GM21528 (cell line): ENCODE results near the gene MACROD2.

Experiments used
- ATAC-seq: cut with Tn5 transposase; IDR thresholded peaks from one replicate; pipeline ENCODE4 v1.9.1; 2021; ENCODE audit warnings: mild to moderate bottlenecking, moderate library complexity; ENCODE audit not compliant: unreplicated experiment, low FRiP score

Gene MACROD2

DNA sequence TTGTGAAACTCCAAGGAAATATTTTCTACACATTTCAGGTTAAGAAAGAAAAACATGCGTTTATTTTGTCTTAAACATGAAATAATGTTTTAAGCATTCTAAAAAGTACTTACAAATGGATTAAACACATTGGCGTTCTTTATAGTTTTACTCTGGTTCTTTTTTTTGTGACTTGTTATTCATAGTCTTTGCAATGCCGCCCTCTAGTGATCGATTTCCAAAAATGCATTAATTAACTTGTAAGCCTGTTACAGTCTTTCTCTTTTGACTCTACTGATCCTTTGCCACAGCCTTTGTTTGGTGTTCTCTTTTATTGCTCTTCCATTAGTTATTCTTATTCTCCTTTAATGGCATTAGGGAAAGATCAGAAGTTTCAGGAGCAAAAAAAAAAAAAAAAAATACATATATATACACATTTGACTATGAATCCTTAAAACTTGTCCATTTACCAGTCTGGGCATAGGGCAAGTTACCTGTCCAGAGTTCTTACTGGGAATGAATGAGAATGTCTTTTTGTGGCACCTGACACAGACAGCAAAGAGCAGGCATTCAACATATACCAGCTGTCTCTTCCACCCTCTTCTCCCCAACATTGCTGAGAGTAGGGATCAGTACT lies 59.9 kb downstream of the MACROD2 start:
- ATAC-seq = no peak

DNA sequence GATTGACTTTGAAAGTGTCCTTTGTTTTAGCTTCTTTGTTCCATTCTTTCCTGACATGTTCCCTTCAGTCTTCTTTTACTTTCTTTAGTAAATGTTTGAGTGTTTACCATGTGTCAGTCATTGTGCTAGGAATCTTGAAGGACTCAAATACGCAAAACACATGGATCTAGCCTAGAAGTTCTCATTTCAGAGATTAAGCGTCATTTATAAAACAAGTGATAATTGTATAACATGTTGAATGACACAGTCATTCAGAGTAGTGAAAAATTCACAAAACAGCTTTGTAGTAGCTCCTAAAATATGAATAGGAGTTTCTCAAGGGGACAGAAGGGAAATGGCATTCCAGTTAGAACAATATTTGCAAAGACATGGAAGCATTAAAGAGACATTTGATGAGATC lies 66.9 kb downstream of the MACROD2 start:
- ATAC-seq = no peak

DNA sequence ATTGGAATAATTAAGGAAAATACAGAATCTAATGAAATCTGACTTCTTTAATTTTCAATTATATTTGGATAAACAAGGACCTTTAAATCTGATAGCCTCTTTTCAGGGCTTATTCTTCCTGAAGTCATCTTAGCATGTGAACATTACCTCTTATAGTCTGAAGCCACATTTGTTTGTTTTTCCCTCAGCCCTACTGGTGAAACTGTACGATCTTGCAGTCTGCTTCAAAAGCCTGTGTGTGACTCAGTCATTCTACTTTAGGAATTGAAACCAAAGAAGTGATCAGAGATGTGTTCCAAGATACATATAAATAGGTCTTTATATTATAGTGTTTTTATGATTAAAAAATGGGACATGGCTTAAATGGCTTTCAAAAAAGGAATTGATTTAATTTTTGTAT lies 67.5 kb downstream of the MACROD2 start:
- ATAC-seq = no peak

DNA sequence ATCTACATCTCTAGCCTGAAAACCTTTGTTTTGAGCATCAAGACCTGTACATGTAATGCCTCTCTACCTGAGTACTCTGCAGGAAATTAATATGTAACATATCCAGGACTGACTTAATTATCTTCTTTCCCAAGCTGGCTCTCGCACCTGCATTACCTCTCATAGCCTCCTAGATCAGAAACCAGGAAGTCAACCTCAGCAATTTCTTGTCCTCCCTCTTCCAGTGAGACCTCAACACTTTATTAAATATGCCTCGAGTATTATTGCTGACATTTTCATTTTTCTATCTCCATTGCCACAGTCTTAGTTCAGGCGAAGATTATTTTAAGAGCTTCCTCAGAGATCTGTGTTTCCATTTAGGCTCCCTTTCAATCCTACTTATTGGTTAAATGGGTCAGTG lies 69.0 kb downstream of the MACROD2 start:
- ATAC-seq = no peak

DNA sequence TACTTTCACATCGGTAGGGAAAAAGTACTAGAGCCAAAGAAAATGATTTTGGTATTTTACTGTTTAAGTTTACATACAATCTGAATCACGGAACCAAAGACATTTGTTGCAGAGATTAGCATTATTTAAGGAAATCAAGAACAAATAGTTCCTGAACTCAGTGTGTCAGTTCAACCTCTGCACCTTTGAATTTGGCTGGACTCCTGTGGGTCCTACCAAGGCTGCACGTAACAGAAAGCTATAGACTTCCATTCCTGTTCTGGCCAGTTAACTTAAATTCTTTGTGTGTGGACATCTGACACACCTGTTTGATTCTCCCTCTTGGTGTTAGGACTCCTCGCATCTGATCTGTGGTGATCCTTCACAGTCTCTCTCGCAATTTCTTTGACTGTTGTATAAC lies 69.6 kb downstream of the MACROD2 start:
- ATAC-seq = no peak

DNA sequence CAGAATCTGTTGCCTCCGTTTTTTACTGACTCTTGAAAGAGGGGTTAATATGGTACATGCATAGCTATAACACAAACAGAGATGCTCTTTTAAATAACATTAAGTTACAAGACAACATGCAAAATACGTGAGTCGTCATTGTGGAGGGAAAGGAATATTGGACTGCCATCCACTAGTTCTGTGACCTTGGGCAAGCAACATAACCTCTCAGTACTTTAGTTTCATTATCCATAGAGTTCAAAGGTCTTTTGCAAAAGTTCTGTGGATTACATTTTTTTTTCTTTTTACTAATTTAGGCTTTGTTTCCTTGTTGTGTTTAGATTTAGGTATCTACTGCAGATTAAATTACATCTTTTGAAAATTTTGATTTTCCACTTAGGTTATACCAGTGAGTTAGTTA lies 70.5 kb downstream of the MACROD2 start:
- no peak for ATAC-seq

DNA sequence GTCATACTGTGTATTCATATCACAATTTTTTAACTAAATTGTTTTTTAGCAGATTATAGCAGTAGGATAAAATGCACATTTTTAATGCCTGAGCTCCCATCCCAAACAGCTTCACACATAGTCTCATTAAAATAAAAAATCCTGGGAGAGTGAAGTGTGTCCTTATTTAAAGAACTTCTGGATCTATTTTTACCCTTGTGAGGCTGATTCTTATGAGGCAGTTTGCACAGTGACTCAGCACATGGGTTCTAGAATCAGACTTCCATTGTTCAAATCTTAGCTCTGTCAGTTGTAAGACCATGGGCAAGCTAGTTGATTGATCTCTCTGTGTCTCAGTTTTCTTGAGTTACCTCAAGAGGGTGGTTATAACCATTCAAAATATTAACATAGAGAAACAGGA lies 72.3 kb downstream of the MACROD2 start:
- ATAC-seq = no peak

DNA sequence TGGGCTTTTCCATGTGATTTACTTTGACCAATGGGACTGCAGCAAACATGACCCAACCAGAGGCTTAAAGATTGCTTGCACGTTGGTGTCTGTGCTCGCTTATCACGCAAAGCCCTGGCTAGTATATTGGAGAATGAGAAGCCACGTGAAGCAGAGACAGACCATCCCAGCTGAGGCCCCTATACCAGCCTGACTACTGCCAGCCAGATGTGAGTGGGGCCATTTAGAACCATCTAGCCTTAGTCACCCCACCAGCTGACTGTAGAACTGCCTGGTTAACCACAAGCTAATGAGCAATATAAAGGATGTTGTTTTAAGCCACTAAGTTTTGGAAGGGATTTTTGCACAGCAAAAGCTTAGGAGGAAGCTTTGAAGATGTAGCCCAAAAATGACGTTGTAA lies 74.5 kb downstream of the MACROD2 start:
- ATAC-seq = no peak

DNA sequence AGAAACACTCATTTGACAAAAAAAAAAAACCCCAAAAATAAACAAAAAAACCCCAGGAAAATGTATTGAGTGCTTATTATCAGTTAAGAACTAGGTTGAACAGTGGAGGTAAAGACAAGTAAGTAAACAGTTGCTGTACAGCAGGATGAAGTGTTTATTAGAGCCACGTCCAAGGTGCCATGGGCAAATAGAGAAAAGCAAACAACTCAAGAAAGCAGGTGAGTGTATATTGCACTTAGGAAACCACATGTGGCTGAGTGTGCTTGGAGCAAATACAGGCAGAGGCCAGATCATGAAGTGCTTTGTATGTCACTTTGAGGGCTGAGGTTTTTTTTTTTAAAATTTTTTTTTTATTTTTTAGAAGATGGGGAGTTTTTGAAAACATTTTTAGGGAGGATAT lies 98.3 kb downstream of the MACROD2 start:
- ATAC-seq = no peak

DNA sequence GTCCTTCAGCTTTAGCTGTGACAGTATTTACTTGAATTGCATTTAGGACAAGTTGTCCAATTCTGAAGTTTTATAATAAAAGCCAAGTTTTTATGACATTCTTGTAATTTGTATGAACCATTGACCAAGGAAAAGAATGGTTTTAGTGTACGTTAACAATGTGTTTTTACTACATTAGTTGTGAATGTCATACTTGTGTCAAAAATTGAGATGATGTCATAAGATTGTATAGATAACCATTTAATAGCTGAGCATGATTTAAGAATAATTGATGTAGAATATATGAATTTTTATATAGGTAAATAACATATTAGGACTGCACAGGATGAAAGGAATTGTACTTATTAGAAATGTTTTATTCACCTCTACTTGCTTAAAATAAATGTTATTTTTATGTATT lies 102.9 kb downstream of the MACROD2 start:
- ATAC-seq = no peak

DNA sequence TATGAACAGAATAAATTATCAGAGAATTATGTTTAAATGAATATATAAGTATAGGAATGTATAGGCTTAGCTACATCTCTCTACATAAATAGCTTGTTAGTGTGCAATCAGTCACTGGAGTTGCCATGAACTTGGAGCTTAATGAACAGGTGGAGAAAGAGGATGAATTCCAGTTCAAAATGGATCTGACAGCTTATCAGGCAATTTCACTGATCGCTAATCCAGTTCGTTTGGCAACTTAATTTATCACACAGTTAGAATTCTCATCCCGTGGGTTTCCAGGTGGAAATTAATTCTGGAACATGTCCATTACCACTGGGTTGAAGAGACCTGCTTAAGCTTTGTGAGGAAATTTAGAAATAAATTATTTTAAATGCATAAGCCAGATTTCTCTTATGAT lies 118.1 kb downstream of the MACROD2 start:
- no peak for ATAC-seq

DNA sequence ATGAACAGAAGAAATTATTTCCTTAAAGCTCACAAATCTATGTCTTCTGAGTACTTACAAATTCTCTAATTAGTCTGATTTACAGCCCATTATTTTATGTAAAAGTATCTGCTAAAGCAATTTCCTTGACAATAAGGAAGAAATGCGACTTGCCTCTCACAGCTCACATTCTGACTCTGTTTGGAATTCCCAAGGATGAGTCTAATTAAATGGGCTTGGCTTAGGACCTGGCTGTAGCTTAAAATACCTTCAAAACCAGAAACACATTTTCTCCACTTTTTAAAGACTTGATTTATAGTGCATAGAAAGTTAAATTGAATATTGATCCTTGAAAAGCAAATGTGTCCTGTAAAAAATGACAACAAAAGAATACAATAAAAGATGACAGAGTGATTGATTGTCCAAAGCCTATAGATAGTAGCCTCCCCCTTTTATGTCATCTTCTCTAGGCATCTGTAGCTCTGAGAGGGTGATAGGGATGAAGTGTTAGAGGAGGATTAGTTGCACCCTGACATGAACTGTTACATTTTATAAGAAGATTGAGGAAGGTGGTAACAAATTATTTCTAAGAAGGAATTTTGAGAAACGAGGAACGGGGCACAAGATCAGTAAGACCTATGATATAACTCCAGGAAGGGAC lies 118.9 kb downstream of the MACROD2 start:
- no peak for ATAC-seq

DNA sequence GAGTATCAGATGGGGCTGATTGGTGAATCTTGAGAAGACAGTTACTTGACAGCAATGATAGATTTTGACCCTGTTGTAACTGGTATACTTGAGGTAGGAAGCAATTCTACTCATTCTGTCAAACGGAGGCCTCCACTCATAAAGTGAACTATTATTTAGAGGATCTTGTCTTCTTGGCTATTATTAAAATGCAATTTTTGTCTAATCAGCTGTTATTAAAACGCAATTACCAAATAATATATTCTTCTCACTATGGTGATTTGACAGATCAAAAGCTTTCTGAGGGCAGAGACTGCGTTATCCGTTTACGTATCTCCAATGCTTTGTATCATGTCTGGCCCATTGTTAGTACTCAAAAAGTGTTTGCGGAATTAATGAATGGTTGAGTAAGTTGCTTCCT lies 120.7 kb downstream of the MACROD2 start:
- ATAC-seq = no peak

DNA sequence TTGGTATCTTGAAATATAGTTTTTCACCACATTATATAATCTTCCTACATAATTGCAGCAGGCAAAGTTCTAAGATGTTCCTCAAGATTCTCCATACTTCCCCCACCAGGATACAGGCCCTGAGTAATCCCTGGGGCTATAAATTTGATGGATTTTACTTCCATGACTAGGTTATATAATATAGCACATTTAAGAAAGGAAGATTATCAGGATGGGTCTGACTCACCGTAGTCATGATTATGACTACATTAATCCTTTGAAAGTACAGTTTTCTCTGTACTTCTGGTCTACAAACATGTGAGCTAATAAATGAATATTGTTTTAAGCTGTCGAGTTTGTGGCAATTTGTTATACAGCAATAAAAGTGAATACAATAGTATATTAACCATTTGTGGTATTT lies 122.5 kb downstream of the MACROD2 start:
- ATAC-seq = no peak

DNA sequence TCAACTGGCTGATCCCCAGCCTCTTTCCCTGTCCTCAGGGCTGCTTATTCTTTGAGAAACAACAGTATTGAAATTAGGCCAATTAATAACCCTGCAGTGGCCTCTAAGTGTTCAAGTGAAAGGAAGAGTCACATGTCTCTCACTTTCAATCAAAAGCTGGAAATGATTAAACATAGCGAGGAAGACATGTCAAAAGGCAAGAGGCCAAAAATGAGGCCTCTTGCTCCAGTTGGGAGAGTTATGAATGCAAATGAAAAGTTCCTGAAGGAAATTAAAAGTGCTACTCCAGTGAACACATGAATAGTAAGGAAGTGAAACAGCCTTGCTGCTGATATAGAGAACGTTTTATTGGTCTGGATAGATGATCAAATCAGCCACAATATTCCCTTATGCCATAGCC lies 131.5 kb downstream of the MACROD2 start:
- no peak for ATAC-seq

DNA sequence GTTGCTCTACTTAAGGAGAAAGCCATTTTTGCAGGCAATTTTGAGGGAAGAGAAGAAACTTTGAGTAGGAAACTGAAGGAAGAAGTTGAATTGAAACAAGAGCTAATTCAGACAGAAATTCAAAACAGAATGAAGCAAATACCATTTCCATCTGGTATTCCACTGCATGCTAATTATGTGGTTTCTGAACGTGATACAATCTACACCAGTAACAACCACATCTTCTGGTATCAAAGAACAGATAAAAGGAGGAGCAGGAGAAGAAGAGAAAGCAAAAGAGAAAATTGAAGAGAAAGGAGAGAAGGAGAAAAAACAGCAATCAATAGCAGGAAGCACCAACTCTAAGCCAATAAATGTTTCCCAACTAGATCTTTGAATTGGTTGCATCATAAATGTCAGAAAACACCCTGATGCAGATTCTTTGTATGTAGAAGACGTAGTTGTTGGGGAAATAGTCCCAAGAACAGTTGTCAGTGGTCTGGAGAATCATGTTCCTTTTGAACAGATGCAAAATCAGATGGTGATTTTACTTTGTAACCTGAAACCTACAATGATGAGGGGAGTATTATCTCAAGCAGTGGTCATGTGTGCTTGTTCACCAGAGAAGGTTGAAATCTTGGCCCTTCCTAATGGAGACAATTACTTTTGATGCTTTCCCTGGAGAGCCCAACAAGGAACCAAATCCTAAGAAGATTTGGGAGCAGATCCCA lies 132.4 kb downstream of the MACROD2 start:
- no peak for ATAC-seq

DNA sequence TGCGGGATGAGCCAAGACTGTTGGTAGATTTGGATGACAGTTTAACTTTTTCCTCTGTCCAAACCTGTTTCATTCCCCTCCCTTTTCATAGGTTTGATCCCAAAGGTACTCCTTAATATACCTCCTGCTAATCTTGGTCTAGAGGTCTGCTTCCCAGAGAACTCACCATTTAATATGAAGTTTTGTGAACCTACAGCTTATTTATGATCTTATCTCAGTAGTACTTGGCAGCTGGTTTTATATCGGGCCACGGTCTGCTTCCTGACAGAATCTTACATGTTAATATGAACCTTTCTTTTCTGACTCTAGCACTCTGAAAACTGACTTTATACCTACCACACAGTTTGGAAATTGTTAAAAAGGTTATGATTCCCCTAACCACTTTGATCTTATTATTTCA lies 138.7 kb downstream of the MACROD2 start:
- no peak for ATAC-seq

DNA sequence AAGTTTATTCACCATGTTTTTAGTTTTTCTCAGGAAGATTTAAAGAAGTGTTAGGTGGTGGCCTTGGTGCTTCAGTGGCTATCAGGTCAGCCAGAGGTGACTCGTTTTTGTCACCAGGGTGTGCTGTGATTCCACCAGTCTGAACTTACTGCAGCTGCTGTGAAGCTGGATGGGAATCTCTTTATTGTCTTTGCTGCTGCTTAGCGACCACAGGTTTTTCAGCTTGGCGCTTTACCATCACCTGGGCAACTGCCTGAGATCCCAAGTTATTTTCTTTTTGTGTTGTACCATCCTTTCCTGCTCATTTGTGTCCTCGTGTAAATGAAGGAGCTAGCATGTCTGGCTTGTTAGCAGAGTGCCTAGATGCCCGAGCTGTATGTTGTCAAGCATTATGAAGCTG lies 146.9 kb downstream of the MACROD2 start:
- ATAC-seq = no peak

DNA sequence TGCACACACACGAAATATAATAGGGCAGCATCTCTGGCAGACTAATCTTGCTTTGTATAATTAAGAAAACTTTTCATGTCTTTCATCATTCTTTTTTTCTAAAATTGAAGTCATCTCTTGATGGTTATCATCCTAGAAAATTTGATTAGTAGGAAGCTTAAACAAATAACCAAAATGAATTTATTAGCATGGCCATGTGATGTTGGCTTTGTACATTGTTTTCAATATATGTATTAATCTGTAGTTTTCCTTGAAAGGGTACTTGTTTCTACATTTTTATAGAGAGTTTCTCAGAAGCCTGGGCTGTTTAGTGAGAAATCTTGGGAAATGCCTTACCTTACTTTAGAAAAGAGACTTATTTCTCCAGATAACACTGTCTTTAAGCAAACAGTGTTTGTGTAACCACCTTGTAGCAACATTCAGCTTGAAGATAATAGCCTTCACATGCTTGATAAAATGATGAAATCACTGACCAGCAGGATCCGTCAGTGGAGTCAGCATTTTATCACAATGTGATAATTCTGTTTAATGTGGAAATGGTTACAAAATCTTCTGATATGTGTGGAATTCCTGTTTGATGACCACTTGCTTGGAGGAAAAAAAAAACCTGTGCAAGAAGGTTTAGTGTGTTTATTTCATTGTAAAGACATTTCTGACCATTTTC lies 147.8 kb downstream of the MACROD2 start:
- no peak for ATAC-seq

DNA sequence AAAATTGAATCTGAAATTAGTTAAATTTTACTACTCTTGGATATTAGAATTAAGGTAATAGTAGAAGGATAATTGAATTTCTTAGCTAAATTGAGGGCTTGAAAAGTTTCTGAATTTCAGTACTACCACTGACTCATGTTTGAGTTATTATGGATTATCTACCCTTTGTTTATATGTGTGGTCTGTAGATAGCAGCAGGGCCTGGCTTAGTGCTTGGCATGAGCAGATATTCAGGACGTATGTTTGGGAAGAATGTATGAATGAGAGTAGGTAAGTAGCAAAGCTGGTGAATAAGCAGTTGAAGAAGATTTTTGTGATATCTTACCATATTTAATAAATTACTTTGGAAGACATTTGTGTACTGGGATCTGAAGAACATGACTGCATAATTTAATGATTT lies 152.7 kb downstream of the MACROD2 start:
- no peak for ATAC-seq

DNA sequence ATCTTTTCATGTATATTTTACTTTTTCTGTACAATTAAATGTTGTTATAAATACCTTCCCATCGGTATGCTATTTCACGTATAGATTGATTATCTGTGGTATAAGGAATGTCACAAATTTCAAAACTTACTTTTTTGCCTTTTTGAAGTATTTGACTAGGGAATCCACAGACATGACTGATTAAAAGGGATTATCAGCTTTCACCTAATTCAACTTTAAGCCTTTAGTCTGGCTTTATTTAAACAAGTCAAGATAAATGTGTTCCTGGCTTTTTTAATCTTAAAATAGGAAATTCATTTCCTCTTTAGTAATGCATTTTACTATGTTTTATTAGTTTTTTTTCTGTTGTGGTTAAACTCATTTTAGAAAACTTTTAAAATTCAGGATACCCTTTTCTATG lies 160.0 kb downstream of the MACROD2 start:
- ATAC-seq = no peak

DNA sequence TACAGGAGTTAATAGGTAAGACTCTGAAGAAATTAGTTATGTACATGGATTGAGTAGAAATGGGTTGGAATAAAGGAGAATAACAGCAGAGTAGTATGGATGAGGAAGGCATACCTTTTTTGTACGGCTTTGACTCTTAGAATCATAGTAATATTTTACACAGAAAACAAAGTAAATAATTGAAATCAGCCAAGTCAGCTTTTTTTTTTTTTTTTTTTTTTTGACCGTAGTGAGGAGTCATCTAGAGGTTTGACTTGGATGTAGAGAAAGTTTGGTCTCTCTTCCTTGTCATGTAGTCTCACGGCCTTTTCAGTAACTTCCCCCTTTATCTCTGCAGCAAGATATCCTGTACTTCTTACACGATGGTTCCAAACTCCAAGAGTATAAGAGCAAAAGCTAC lies 183.2 kb downstream of the MACROD2 start:
- ATAC-seq = no peak
